H1 (cell line): Measurements from ENCODE around the gene PLEKHA4. TPM values are rescaled to one million over a fixed set of nuclear protein-coding genes. Genes with fewer than 3 reads are reported as not detected.
A peak's percentile ranks its signal among the peaks of the same experiment; 100 is the strongest.

ENCODE experiments used
- CTCF ChIA-PET: fragments of 300-600 bp; sonication (Branson Sonifier 250); formaldehyde crosslinking; loops from one replicate; lab custom pipeline; 2021; ENCODE audit not compliant: partially characterized antibody; lab: Charles Lee
- POLR2A ChIA-PET: fragments of 300-600 bp; sonication (Branson Sonifier 250); formaldehyde crosslinking; loops from one replicate; lab custom pipeline; 2021; ENCODE audit warnings: inconsistent platforms; ENCODE audit not compliant: partially characterized antibody; lab: Charles Lee
- DNase-seq, 2 experiments: peaks; one replicate each; pipeline versions ENCODE4 v3.0.0 to v3.0.0-alpha.2; 2010 to 2022; ENCODE audit warnings: low spot score in 2 of 2, low read depth in 1 of 2, mixed read lengths in 1 of 2
- FAIRE-seq: peaks from 2 replicates; lab custom pipeline; 2011; peaks lifted over from hg19 to GRCh38; lab: Jason Lieb, UNC
- H2AFZ ChIP-seq: 2 replicates; pipeline ENCODE4 v1.8.1; 2012; ENCODE audit warnings: low read length, inconsistent platforms
- H2AK5ac ChIP-seq: 2 replicates; pipeline ENCODE4 v1.6.1; 2013; ENCODE audit warnings: low read depth, low read length
- H2BK120ac ChIP-seq: replicated peaks from 2 replicates; pipeline ENCODE3; 2013; ENCODE audit warnings: low read depth, low read length, inconsistent platforms
- H2BK12ac ChIP-seq: 2 replicates; pipeline ENCODE4 v1.6.1; 2013; ENCODE audit warnings: low read depth, low read length
- H2BK15ac ChIP-seq: 2 replicates; pipeline ENCODE4 v1.6.1; 2013; ENCODE audit warnings: low read length
- H2BK20ac ChIP-seq: 2 replicates; pipeline ENCODE4 v1.6.1; 2013; ENCODE audit warnings: low read length
- H2BK5ac ChIP-seq: 2 replicates; pipeline ENCODE4 v1.6.1; 2013; ENCODE audit warnings: low read depth, low read length
- H3K14ac ChIP-seq: 2 replicates; pipeline ENCODE4 v1.6.1; 2013; ENCODE audit warnings: inconsistent platforms; ENCODE audit not compliant: insufficient read length
- H3K18ac ChIP-seq: 2 replicates; pipeline ENCODE4 v1.6.1; 2013; ENCODE audit warnings: low read length; ENCODE audit errors: extremely low read depth
- H3K23ac ChIP-seq: 2 replicates; pipeline ENCODE4 v1.6.1; 2013; ENCODE audit warnings: inconsistent platforms; ENCODE audit not compliant: insufficient read length
- H3K23me2 ChIP-seq: 2 replicates; pipeline ENCODE4 v1.6.1; 2013; ENCODE audit warnings: low read depth, low read length
- H3K27ac ChIP-seq: 2 replicates; pipeline ENCODE4 v1.6.1; 2011; ENCODE audit warnings: low read depth, low read length, inconsistent platforms
- H3K27me3 ChIP-seq, 4 experiments: replicated peaks in 1 of 4; 1 replicate in 1 of 4; 2 replicates in 3 of 4; pipeline versions ENCODE4 v1.6.1 to v1.8.1; 2011 to 2013; ENCODE audit warnings: low read length in 3 of 4, mild to moderate bottlenecking in 3 of 4, inconsistent platforms in 2 of 4, mixed read lengths in 2 of 4, moderate library complexity in 1 of 4; ENCODE audit not compliant: control insufficient read depth in 3 of 4, insufficient read depth in 3 of 4; ENCODE audit errors: extremely low read depth in 1 of 4
- H3K36me3 ChIP-seq, 4 experiments: 2 replicates each; pipeline versions ENCODE4 v1.6.1 to v1.8.1; 2011 to 2013; ENCODE audit warnings: mild to moderate bottlenecking in 4 of 4, low read length in 3 of 4, moderate library complexity in 2 of 4, control low read depth in 1 of 4, inconsistent platforms in 1 of 4; ENCODE audit not compliant: insufficient read depth in 4 of 4, control insufficient read depth in 2 of 4
- H3K4ac ChIP-seq: replicated peaks from 2 replicates; pipeline ENCODE3; 2013; ENCODE audit warnings: low read length, low read depth, mixed read lengths, inconsistent platforms; ENCODE audit not compliant: insufficient read length
- H3K4me1 ChIP-seq, 4 experiments: replicated peaks in 1 of 4; 1 replicate in 1 of 4; 2 replicates in 3 of 4; pipeline versions ENCODE4 v1.6.1 to v1.8.1; 2011 to 2013; ENCODE audit warnings: low read length in 3 of 4, inconsistent platforms in 2 of 4, mixed read lengths in 1 of 4; ENCODE audit not compliant: insufficient read depth in 4 of 4, control insufficient read depth in 3 of 4
- H3K4me2 ChIP-seq, 2 experiments: 2 replicates each; pipeline versions ENCODE4 v1.6.1 to v1.8.1; 2011 to 2013; ENCODE audit warnings: low read depth in 2 of 2, low read length in 2 of 2, control low read depth in 1 of 2, inconsistent platforms in 1 of 2, mild to moderate bottlenecking in 1 of 2; ENCODE audit not compliant: insufficient read depth in 1 of 2
- H3K4me3 ChIP-seq, 4 experiments: fragments of 200-600, 300-600 bp in 1 of 4; sonication (generic), shearing (Covaris generic), sonication (Bioruptor Twin) in 1 of 4; 2 replicates each; pipeline versions ENCODE4 v1.5.1 to v1.8.1; 2011 to 2016; ENCODE audit warnings: low read length in 4 of 4, low read depth in 3 of 4, control low read depth in 2 of 4, inconsistent platforms in 2 of 4, mild to moderate bottlenecking in 2 of 4, mixed read lengths in 1 of 4, moderate library complexity in 1 of 4; ENCODE audit not compliant: insufficient read depth in 2 of 4; ENCODE audit errors: extremely low read depth in 1 of 4
- H3K56ac ChIP-seq: replicated peaks from 2 replicates; pipeline ENCODE3; 2013; ENCODE audit warnings: low read depth, mild to moderate bottlenecking, mixed read lengths, low read length, inconsistent platforms; ENCODE audit not compliant: insufficient read length
- H3K79me1 ChIP-seq: 2 replicates; pipeline ENCODE4 v1.6.1; 2013; ENCODE audit warnings: low read depth, low read length, control low read depth
- H3K79me2 ChIP-seq, 2 experiments: 2 replicates each; pipeline versions ENCODE4 v1.6.1 to v1.8.1; 2012 to 2013; ENCODE audit warnings: low read length in 2 of 2, mild to moderate bottlenecking in 2 of 2, inconsistent platforms in 1 of 2; ENCODE audit not compliant: insufficient read depth in 2 of 2, control insufficient read depth in 1 of 2
- H3K9ac ChIP-seq, 4 experiments: replicated peaks in 1 of 4; 1 replicate in 1 of 4; 2 replicates in 3 of 4; pipeline versions ENCODE4 v1.6.1 to v1.8.1; 2011 to 2013; ENCODE audit warnings: low read depth in 3 of 4, low read length in 3 of 4, control low read depth in 2 of 4, mild to moderate bottlenecking in 2 of 4, moderate library complexity in 2 of 4, inconsistent platforms in 1 of 4; ENCODE audit errors: extremely low read depth in 1 of 4
- H3K9me3 ChIP-seq, 2 experiments: 2 replicates each; pipeline versions ENCODE4 v1.6.1 to v1.8.1; 2012 to 2013; ENCODE audit warnings: mild to moderate bottlenecking in 2 of 2, moderate library complexity in 2 of 2, control low read depth in 1 of 2, inconsistent platforms in 1 of 2, low read depth in 1 of 2, low read length in 1 of 2, mixed read lengths in 1 of 2; ENCODE audit not compliant: insufficient read depth in 2 of 2
- H4K20me1 ChIP-seq, 2 experiments: replicated peaks in 1 of 2; 2 replicates each; pipeline versions ENCODE3 to v1.8.1; 2011 to 2013; ENCODE audit warnings: inconsistent platforms in 2 of 2, low read length in 2 of 2, mild to moderate bottlenecking in 1 of 2; ENCODE audit not compliant: insufficient read depth in 2 of 2, control insufficient read depth in 1 of 2
- H4K5ac ChIP-seq: 2 replicates; pipeline ENCODE4 v1.6.1; 2013; ENCODE audit warnings: low read length, low read depth, mixed read lengths, inconsistent platforms; ENCODE audit not compliant: insufficient read length
- H4K8ac ChIP-seq: 2 replicates; pipeline ENCODE4 v1.8.0; 2013; ENCODE audit warnings: mild to moderate bottlenecking, moderate library complexity, low read length, inconsistent platforms; ENCODE audit not compliant: insufficient read depth; ENCODE audit errors: extremely low read depth
- H4K91ac ChIP-seq: replicated peaks from 2 replicates; pipeline ENCODE3; 2013; ENCODE audit warnings: low read length, mixed read lengths, inconsistent platforms; ENCODE audit not compliant: insufficient read length
- FOSL1 ChIP-seq: IDR thresholded peaks from 2 replicates; pipeline ENCODE4 v1.6.1; 2011; ENCODE audit warnings: mild to moderate bottlenecking, low read depth, low read length, moderate library complexity; ENCODE audit not compliant: insufficient read depth
- JUND ChIP-seq: IDR thresholded peaks from 2 replicates; pipeline ENCODE4 v1.6.1; 2011; ENCODE audit warnings: mild to moderate bottlenecking, improper control_type of control experiment, low read length
- POU5F1 ChIP-seq: IDR thresholded peaks from 2 replicates; pipeline ENCODE4 v1.6.1; 2011; ENCODE audit warnings: low read depth, mild to moderate bottlenecking, low read length, moderate library complexity
- RFX5 ChIP-seq: IDR thresholded peaks from 2 replicates; pipeline ENCODE4 v1.6.1; 2011; ENCODE audit warnings: low read depth, low read length, improper control_type of control experiment, borderline replicate concordance
- WGBS, 2 experiments: shearing (Covaris generic) in 1 of 2; methylation state at CpG; one replicate each; pipeline versions ENCODE4 v1.1.6 to v1.1.7; 2013 to 2015; ENCODE audit warnings: low lambda C conversion rate in 2 of 2, mixed read lengths in 2 of 2, inconsistent platforms in 1 of 2, low coverage in 1 of 2, missing lambda C conversion rate in 1 of 2; ENCODE audit not compliant: insufficient replicate concordance in 2 of 2, insufficient coverage in 1 of 2, insufficient read length in 1 of 2; ENCODE audit errors: extremely low coverage in 1 of 2, missing lambda C conversion rate in 1 of 2; 5-methylcytosine and 5-hydroxymethylcytosine counted together
- polyA plus RNA-seq, 7 experiments: library from polyadenylated mRNA; depleted of rRNA in 3 of 7; stranded (reverse) in 5 of 7; unstranded in 2 of 7; fragments of >200 nt in 5 of 7; fragments of 200-250 nt in 2 of 7; gene quantifications; 1 replicate in 5 of 7; 2 replicates in 1 of 7; 4 replicates in 1 of 7; pipeline versions ENCODE4 v1.2.1 to v1.2.3, GENCODE V29; 2011 to 2013; ENCODE audit warnings: missing spikeins in 2 of 7, mixed read lengths in 2 of 7
- total RNA-seq: library from RNA; stranded (reverse); fragmentation: NEBNext Ultra II Directional; extraction: Animal tissue kit (Norgen Biotek cat#: 25700); gene quantifications from 2 replicates; pipeline ENCODE4 v1.2.1, GENCODE V29; 2021

PLEKHA4 gene
- total and polyA plus RNA-seq, 2 of the 8 experiments (the other 6 are each of a cell fraction or from before 2014, with no cell fraction given): 8.2 to 18.0 TPM

- Histone ChIP-seq H3K36me3 (no peaks in the 10 kb centered on the region), H3K4ac (no peak overlapping the region), H4K91ac (no peak overlapping the region), H2BK12ac (no peak overlapping the region; the same call in 1 of the 2 replicates), H2BK15ac (no peak overlapping the region), H3K14ac (no peak overlapping the region), H4K8ac (peak overlapping the region; percentile 28; the same call in 1 of the 2 replicates), H2BK5ac (no peak overlapping the region), H2AK5ac (no peak overlapping the region), H3K4me3 (peak overlapping the region; percentile 26 to 69 (median 40); a peak in 6 of 8 replicates), H3K4me1 (peaks cover 0 to 4% (median 0%) of the 10 kb centered on the region in 4 experiments; a peak in 4 of 7 replicates), H2BK20ac (no peak overlapping the region), H3K23ac (no peak overlapping the region), H3K4me2 (peak overlapping the region; percentile 59 to 70), H3K23me2 (peaks cover 3% of the 10 kb centered on the region; the same call in 1 of the 2 replicates), H3K18ac (0 out of 2 replicates have a peak overlapping the region, but pooled peaks have one; percentile 32), H3K79me1 (no peaks in the 10 kb centered on the region), H3K9me3 (no peaks in the 10 kb centered on the region), H3K56ac (no peak overlapping the region), H4K20me1 (peaks cover 0 to 1% of the 10 kb centered on the region in 2 experiments), H2BK120ac (no peak overlapping the region), H3K9ac (peak overlapping the region in 1 of 4 experiments; percentile 66; a peak in 1 of 7 replicates), H2AFZ (peak overlapping the region; percentile 92; the same call in 1 of the 2 replicates), H3K27ac (no peak overlapping the region), H3K27me3 (no peaks in the 10 kb centered on the region), H4K5ac (peak overlapping the region; percentile 23), H3K79me2 (peaks cover 0 to 5% of the 10 kb centered on the region in 2 experiments; a peak in 1 of 4 replicates)
- WGBS, 2 experiments: 43% methylated on average over 19 of the region's 25 CpGs; no CpG with 5 or more reads in 1 of the 2 experiments
- ChIA-PET CTCF (interaction anchor here (0.6 to 2.1 kb wide), 9 partner anchors 13 to 189 kb away, joined by 3 to 9 read pairs (median 3); partner anchors contain the start of gene DHDH), POLR2A (interaction anchor here (0.7 to 5.8 kb wide), 13 partner anchors 10 to 157 kb away, joined by 3 to 75 read pairs (median 4); partner anchors contain the start of genes BAX, FTL, PPP1R15A and RUVBL2)
- FAIRE-seq: no peak
- peak; percentile 64 to 96 for DNase-seq
- no peak for TF ChIP-seq FOSL1
- no peak for TF ChIP-seq POU5F1
- no peak for TF ChIP-seq JUND
- TF ChIP-seq RFX5: no peak
These were observed 27.8 kb upstream of the PLEKHA4 start for GRCh38 chr19:48896191-48896720.
